GM18519 (cell line): ENCODE measurements around the gene KCTD10.
"Not testable (repeated sequence)": the region's sequence is repeated elsewhere in the genome, so short reads cannot be mapped to it uniquely, and the experiment has no call there.

Experiments
- ATAC-seq: cut with Tn5 transposase; IDR thresholded peaks from one replicate; pipeline ENCODE4 v1.9.1; 2021; ENCODE audit warnings: mild to moderate bottlenecking, moderate library complexity; ENCODE audit not compliant: unreplicated experiment, low FRiP score

The KCTD10 gene

DNA sequence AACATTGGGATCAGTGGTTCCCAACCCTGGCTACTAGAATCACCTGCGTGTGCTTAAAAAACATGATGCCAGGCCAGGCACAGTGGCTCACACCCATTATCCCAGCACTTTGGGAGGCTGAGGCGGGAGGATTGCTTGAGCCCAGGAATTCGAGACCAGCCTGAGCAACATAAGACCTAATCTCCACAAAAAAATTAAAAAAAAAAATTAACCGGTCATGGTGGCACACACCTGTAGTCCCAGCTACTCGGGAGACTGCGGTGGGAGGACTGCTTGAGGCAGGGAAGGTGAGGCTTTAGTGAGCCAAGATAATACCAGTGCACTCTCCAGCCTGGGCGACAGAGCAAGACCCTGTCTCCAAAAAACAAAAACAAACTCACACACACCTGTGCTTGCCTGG is 2.0 kb downstream of the KCTD10 start:
- ATAC-seq, result no peak

DNA sequence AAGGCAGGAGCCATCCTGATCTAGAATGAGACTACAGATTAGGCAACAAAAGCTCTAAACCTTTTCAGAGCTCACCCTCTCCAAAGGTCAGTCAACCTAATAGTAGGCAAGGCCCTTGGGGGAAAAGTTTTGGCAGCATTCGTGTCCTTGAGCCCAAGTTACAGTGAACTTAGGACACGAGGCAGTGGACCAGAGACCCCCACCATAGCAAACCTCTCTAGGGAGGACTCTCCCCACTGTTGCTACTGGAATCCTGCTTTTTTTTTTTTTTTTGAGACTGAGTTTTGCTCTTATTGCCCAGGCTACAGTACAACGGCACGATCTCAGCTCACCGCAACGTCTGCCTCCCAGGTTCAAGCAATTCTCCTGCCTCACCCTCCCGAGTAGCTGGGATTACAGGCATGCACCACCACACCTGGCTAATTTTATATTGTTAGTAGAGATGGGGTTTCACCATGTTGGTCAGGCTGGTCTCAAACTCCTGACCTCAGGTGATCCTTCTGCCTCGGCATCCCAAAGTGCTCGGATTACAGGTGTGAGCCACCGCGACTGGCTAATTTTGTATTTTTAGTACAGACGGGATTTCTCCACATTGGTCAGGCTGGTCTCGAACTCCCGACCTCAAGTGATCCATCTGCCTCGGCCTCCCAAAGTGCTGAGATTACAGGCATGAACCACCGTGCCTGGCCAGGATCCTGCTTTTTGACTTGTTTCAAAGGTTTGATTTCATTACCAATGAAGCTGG is 3.4 kb downstream of the KCTD10 start:
- not testable (repeated sequence) for ATAC-seq

DNA sequence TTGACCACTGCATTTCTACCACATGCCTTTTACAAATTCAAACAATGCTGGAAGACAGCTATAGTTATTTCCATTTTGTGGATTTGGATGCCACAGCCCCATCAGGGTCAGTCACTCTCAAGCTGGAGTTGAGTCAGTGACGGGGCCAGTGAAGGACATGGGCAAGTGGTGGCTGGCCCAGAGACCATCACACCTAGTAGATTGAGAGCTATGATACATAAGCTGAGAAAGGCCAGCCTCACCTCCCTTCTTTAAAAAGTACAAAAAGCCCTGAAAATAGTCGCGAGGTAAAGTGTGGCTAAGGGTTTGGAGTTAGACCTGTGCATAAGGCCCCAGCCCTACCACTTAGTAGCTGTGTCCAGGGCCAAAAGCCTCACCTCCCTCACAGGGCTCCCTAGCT is 4.1 kb downstream of the KCTD10 start:
- ATAC-seq, result no peak

DNA sequence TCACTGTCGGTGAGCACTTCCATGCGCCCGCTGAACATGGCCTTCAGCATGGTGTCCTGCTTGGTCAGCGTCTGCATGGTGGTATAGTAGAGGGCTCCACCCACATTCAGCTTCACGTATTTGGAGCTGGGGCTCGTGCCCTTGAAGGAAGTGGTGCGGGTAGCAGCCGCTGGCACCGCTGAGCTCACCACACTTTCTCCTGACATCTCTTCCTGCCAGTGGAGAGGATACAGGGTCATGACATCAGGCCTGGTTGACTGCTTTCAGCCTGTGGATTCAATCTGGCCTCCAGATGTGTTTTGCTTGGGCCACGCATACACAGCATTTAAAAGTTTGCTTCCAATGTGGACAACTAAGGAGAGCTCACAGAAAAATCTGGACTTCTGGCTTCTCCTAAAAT is 7.6 kb downstream of the KCTD10 start:
- ATAC-seq, result no peak

DNA sequence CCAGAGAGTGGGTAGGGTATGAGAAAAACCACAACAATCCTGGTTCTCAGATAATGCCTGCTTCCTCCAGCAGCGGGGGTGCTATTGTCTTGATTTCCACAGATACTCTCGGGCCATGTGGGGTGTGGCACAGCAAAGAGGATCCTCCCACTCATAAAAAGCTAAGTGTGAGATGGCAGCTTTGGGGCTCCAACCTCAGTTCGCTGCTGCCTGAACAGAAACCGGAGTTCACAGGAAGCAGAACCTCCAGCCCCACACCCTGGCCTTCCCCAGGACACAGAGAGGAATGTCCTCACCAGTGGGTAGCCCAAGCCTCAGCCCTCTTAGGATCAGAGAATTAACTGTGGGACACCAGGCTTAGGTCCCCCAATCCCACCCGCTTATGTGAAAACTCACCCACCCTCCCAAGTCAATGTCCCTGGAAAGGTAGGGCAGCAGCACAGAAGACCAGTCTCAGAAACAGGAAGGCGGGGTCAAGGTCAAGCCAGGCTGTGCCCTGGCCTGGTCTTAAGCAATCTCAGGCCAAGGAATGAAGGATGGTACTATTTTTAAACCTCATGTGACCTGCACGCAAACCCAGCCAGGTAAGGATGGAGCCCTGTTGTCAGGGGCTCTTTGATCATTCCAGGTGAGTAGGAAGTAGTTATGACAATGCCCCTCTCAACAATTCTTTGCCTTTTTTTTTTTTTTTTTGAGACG is 9.0 kb downstream of the KCTD10 start:
- ATAC-seq, result no peak

DNA sequence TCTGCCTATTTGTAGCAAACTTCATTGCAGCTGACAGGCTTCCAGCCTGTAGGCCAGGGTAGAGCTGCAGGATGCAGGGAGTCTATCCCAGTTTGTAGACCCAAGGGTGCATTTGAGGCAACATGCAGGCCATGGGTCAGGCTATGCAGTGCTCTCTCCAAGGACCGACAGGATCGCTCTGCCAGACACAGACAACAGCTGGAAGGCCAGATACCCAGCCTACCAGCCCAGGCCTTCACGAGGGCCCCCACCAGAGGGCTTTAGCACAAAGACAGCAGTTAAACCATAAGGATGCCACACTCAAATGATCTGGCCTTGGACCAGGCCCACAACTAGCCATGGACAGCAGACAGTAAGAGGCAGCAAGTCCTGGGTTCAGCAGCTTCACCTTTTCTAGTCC is 10.3 kb downstream of the KCTD10 start:
- ATAC-seq, result no peak

DNA sequence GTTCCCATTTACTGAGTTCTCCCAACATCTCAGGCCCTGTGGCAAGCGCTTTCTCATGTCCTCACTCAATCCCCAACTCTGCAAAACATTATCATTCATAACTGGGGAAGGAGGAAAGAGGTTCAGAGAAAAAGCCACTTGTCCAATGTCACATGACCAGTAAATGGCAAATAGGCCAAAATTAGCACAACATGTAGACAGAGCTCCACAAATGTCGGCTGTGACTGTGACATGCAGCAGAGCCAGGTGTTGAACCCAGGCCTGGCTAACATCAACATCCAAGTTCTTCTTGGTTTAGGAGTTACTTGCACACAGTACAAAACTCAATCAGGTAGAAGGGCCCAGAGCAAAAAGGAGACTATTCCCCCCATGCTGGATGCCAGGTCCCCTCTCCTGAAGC is 10.8 kb downstream of the KCTD10 start:
- ATAC-seq, result no peak

DNA sequence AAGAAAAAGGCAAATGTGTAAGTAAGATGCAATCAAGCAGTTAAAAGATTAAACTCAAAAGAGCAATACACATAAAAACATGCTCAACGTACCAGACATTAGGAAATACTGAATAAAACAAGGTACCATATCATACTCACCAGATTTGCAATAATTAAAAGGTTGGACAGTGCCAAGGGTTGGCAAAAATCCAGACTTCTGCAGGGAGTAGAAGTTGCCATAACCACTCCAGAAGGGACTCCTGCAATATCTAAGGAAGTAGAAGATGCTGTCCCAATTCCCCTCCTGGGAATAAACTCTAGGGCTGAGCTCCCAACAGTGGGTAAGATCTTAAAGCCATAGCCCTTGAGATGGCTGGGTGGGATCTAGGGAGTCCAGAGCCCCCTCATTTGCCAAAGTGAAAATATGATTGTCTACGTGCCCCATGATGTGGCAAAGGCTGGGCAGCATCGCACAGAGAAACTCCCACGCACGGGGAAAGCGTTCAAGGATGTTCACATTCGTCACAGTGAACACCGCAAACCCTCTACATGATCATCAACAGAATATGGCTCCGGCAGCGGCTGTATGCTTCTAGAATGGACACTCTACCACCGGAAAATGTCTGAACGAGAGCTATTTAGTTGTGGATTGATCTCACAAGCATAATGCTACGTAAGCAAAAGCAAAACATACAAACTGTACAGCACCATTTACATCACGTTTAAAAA is 12.3 kb downstream of the KCTD10 start:
- no peak for ATAC-seq

DNA sequence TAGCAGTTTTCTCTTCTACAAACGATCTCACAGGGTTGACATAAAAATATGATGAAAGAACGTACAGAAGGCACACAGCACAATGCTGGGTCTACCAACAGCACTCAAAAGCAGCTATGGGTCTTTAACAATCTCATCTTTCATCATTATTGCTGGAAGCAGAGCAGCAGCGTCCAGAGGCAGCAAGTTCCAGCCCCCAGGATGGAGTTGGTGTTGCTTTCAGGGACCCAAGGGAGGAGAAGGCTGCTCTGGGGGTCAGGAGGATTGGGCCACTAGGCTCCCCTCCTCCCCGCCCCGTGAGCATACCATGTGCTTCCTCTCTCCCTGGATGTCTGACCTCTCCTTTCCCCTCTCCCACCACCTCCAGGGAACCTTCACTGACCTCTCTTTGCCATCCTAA is 13.3 kb downstream of the KCTD10 start:
- ATAC-seq, result no peak

DNA sequence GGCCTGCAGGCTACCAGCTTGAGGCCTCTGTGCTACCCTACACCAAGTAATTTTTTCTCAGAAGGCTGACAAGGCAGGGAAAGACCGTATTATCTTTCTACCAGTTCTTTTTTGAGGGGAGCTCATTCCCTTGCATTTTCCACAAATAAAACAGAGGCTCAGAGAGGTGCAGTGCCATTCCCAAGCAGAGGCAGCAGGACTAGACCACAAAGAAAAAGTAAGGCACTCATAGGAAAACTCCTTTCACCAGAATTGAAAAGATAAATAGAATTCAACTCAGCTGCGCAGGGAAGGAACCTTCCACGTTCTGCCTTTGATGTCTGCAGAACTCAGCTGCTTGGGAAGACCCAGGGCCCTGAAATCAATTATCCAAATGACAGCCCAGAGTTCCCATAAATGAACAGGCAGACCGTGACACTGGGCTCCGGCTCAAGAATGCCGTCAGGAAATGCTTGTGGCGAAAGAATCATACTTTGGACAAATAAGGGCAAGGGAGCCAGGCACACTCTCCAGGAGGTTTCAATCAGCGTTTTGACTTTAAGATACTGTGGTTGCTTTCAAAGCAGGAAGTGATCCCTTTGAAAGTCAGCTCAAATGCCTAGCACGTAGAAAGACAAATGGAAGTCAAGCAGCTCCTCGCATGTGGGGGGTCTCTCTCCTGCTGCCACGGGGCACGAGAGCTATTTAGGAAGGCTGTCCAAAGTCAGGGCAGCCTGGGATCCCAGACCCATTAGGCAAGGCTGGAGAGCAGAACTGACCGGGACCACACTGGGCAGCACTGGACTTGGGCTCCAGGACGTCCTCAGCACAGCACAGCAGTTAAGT is 14.0 kb downstream of the KCTD10 start:
- ATAC-seq, result no peak

DNA sequence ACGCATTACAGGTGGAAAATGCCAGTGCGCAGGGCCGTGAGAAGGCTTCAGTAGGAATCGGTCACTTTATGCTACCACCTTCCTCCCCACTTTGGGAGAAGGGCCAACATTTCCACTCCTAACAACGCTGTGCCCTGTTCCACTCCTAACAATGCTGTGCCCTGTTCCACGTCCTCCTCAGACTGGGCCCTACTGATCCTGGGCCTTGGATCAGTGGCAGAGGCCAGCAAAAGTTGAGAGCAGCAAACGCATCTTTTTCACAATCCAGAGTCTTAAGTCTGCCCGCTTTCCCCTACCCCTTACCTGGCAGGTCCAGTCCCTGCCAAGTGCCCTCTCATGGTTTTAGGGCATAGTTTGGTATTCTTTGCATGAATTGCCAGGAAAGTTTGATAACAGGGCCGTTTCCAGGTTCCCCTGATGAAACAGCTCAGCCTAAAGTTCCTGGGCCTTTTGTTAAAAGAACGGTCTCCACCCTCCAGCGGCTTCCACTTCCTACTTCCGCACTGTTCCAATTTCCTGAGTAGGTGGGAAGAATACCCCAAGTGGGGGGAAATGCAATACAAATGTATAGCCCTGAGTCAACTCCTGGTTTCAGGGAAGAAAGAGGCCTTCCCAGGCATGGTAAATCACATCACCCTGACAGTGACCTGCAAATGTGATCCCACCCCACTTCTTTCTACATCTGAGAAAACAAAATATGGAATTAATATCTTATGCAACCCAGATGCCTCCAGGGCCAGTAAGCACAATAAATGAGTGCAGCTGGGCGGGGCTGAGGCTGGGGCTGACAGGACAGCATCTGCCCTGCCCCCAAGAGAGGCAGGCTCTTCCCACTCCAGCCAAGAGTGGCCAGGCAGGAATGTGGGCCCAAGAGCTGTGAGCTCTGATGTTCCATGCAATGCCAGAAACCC is 15.0 kb downstream of the KCTD10 start:
- ATAC-seq, result no peak

DNA sequence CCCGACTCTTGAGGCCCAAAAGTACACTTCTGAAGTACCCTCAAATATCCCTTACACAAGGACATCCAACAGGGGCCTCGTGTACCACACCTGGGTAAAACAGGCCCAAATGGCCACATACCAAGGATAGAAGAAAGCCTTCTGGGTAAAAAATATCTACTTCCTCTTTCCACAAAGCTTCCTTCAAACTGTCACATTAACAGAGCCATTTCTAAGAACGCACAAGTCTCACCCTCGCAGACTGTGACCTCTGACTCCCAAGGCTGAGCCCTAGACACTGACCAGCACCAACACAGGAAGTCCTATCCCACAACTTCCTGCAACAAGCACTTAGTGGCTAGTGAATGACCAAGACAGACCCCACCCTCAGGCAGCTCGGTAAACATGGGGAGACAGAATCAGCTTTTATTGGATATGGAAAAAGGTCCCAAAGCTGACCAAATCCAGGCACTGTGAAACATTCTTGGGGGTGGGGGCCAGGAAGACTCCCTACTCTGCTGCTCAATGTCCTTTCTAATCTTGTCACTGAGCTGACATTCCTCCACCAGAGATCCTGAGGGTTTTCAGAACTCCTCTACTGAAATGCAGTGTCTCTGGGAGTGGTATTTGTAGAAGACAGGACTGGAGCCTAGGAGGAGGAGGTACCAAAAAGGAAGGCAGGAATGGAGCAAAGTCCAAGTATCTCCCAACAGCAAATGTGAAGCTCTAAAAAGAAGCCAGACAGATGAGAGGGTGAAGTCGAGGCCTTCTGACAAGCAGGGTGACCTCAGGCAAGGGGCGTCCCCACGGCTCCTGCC is 15.9 kb downstream of the KCTD10 start:
- ATAC-seq, result no peak

DNA sequence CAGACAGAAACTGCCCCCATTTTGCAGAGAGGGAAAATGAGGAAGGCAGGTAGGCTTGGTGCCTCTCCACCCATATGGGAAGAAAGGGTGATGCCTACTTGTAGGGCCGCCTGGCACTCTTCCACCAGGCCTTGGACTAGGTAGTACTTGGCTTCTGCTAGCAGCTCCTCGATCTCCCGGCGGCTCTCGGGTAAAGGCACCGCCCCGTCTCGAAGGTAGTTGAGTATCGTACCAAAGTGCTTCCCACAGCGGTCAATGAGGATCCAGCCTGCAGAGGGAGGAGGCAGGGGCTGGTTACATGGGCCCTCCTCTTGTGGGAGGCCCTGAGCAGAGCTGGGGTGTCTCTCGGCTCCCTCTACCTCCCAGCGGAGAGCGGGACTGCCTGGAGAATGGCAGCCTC is 16.6 kb downstream of the KCTD10 start:
- no peak for ATAC-seq

DNA sequence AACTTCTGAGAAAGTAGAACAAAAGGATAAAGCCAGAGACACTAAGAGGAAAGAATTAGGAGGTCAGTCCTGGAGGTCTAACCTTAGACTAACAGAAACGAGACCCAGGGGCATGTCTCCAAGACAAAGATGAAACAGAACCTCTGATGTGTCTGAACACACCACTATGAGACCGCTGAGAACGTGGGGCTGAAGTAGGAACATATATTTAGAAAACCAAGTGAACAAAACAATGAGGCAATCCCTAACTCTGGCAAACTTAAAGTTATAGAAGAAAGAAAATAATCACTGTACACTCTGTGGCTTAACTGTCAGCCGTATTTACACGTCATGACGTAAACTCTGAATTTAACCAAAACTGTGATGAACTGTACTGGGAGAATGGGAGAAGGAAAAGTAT is 17.9 kb downstream of the KCTD10 start:
- ATAC-seq, result no peak

DNA sequence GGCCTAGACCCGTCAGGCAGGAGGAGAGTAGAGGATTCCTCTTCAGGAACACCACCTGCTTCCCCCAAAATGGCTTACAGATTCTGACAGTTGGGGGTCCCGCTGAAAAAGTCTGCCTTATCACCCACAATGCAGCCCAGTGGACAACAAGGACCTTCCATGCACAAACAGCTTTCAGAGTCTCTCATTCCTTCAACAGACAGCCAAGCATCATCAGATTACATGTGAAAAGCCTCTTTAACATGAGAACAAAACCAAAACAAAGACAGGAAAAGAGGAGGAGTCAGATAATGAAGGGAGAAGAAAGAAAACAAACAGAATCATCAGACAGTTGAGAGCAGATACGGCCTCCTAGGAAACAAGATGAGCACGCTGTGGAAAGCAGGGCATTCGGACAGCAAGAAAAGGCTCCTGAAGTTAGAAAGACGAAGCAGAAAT is 18.3 kb downstream of the KCTD10 start:
- ATAC-seq, result no peak

DNA sequence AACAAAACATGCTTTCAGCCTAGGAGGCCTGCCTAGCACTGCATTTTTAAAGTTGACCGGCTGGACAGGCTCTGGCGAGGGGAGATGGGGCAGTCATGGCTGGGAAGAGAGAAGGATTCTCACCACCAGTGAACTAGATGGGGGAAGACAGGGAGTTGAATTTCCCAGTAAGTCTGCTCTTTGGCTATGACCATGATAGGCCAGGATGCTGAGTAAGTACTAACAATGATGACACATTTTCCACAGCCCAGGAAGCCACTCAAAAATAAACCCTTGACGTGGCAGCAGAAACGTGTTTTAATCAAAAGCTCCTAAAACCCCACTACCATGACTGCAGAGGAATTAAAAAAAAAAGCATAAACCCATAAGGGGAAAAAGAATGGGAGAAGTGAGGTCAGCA is 19.0 kb downstream of the KCTD10 start:
- no peak for ATAC-seq

DNA sequence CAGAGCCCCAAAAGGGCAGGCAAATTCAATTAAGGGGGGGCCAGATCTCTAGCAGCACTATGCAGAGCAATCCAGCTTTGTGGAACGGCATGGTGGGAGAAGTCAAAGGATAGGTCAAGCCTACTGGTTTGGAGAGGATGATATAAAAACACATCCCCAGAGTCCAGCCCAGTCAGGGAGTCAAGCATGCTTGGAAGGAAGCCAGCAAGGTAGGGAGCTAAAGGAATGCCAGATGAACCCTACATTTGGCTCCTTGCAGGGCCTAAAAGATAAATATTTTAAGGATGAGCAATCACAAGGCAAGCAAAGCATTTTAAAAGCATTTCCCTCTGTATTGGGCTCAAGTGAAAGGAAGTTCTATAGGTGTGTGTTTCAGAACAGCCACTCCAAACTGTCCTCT is 21.4 kb downstream of the KCTD10 start:
- no peak for ATAC-seq

DNA sequence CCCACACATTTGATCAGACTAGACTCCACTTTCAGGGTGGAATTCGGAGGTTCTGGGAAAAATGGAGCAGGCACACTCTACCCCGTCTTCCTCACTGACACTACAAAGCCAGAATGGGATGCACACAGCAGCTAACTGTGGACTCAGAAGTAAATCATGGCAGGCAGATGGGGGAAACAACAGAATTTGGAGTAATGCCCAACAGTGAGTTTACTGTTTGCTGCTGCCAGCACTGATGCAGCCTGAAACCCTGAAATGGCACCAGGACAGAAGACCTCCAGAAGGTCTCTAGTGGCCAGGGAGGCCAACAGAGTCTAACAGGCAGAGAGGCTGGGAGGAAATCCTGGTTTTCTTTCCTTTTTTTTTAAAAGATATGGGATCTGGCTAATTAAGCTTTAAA is 24.6 kb downstream of the KCTD10 start:
- ATAC-seq, result no peak

DNA sequence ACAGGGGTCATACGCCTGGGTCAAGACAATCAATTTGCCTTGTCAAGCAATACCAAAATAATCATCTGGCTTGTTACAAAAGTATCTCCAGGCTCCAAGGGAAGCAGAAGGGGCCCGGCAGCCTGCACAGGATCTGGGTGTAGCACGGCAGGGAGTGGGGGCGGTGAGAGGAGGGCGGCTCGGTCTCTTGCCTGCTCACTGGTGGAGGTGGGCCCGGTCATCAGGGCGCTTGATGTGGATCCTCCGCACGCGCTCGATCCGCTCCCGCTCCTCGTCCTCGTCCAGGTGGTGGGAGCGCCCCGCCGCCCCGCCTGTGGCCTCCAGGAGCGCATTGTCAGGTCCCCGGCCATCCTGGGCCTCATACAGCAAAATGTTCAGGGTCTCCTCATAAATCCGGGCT is 25.7 kb downstream of the KCTD10 start:
- no peak for ATAC-seq
